Hepatocyte (in vitro differentiated cells): ENCODE data around the gene CCT3. TPM values are rescaled to one million over a fixed set of nuclear protein-coding genes. Genes with fewer than 3 reads are reported as not detected.
"Not testable (repeated sequence)": the region's sequence is repeated elsewhere in the genome, so short reads cannot be mapped to it uniquely, and the experiment has no call there.

ENCODE experiments used
- DNase-seq: peaks from one replicate; pipeline ENCODE4 v3.0.0-alpha.2; 2016; ENCODE audit warnings: low spot score
- H2AFZ ChIP-seq: fragments of 200-600 bp; sonication (generic); 2 replicates; pipeline ENCODE4 v1.6.0; 2016; ENCODE audit warnings: antibody characterized with exemption, mild to moderate bottlenecking
- H3K27ac ChIP-seq: fragments of 200-600 bp; sonication (generic); 2 replicates; pipeline ENCODE4 v1.5.1; 2016; ENCODE audit warnings: mild to moderate bottlenecking
- H3K27me3 ChIP-seq: fragments of 200-600 bp; sonication (generic); 2 replicates; pipeline ENCODE4 v1.6.1; 2016
- H3K36me3 ChIP-seq: fragments of 200-600 bp; sonication (generic); replicated peaks from 2 replicates; pipeline ENCODE4 v1.5.1; 2016; ENCODE audit warnings: low read depth; ENCODE audit not compliant: insufficient read depth
- H3K4me1 ChIP-seq: fragments of 200-600 bp; sonication (generic); 2 replicates; pipeline ENCODE4 v1.5.1; 2016; ENCODE audit warnings: mild to moderate bottlenecking, moderate library complexity; ENCODE audit not compliant: insufficient read depth
- H3K4me2 ChIP-seq: fragments of 200-600 bp; sonication (generic); 2 replicates; pipeline ENCODE4 v1.6.0; 2016
- H3K4me3 ChIP-seq: fragments of 200-600 bp; sonication (generic); 2 replicates; pipeline ENCODE4 v1.5.1; 2016; ENCODE audit warnings: mild to moderate bottlenecking
- H3K79me2 ChIP-seq: fragments of 200-600 bp; sonication (generic); 2 replicates; pipeline ENCODE4 v1.6.0; 2017; ENCODE audit warnings: mild to moderate bottlenecking
- H3K9me2 ChIP-seq: fragments of 200-600 bp; sonication (generic); replicated peaks from 2 replicates; pipeline ENCODE4 v1.6.0; 2017; ENCODE audit warnings: mild to moderate bottlenecking; ENCODE audit not compliant: insufficient read depth
- H3K9me3 ChIP-seq: fragments of 200-600 bp; sonication (generic); 2 replicates; pipeline ENCODE4 v1.5.1; 2016; ENCODE audit warnings: low read depth, mild to moderate bottlenecking
- H4K20me1 ChIP-seq: fragments of 200-600 bp; sonication (generic); 2 replicates; pipeline ENCODE4 v1.6.0; 2016; ENCODE audit warnings: mild to moderate bottlenecking; ENCODE audit not compliant: insufficient read depth, poor library complexity, severe bottlenecking
- EZH2 ChIP-seq: fragments of 200-600 bp; sonication (generic); IDR thresholded peaks from 2 replicates; pipeline ENCODE4 v1.6.1; 2016; ENCODE audit warnings: antibody characterized with exemption, mild to moderate bottlenecking, borderline replicate concordance
- EZH2phosphoT487 ChIP-seq: fragments of 200-600 bp; sonication (generic); IDR thresholded peaks from one replicate; pipeline ENCODE4 v1.6.1; 2018; ENCODE audit warnings: antibody characterized with exemption, mild to moderate bottlenecking, low read depth, moderate library complexity; ENCODE audit not compliant: unreplicated experiment, severe bottlenecking
- WGBS: methylation state at CpG from one replicate; pipeline ENCODE4 v1.1.6; 2016; ENCODE audit warnings: low lambda C conversion rate; ENCODE audit errors: missing lambda C conversion rate; 5-methylcytosine and 5-hydroxymethylcytosine counted together
- polyA plus RNA-seq: library from polyadenylated mRNA; unstranded; fragments of >200 nt; fragmentation: Nextera tagmentation; extraction: Ambion mirVana; gene quantifications from 2 replicates; pipeline ENCODE4 v1.2.1, GENCODE V29; 2016
- total RNA-seq: library from RNA; depleted of rRNA; stranded (reverse); fragments of >200 nt; gene quantifications from 2 replicates; pipeline ENCODE4 v1.2.3, GENCODE V29; 2014
- TF ChIP-seq, protein P1 (sequence below): fragments of 200-600 bp; sonication (generic); IDR thresholded peaks from 2 replicates; pipeline ENCODE4 v1.5.1; 2016; ENCODE audit warnings: antibody characterized with exemption, mild to moderate bottlenecking; ENCODE audit not compliant: poor library complexity

The CCT3 gene
- total and polyA plus RNA-seq, 2 experiments from 2014 or later: 212 to 251 TPM

DNA sequence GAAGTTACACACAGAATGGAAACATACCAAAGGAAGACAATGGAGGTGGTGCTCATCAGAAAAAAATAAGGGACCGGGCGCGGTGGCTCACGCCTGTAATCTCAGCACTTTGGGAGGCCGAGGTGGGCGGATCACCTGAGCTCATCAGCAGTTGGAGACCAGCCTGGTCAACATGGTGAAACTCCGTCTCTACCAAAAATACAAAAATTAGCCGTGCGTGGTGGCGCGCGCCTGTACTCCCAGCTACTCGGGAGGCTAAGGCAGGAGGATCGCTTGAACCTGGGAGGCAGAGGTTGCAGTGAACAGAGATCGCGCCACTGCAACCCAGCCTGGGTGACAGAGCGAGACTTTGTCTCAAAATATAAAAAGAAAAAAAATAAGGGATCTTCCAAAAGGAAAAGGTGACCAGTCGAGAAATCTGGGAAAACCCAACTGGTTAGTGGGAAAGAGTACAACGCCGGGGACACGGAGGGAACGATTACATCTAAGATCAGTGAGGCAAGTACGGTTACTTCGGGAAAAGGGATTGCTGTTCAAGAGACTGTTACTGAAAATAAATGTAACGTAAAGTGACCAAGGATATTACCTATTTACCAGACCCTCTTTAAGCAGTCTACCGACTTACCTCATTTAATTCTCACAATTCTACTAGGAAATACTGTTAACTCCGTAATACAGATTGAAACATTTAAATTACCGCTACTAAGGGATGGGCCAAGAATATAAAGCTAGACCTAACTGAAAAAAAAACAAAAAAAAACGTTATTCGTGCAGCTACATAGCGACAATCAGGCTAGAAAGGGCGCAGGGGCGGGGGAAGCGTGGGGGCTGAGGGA is 822 bp downstream of the CCT3 start:
- no peak for DNase-seq
- WGBS: 29% methylated on average over 34 of the region's 34 CpGs
- H3K27me3 ChIP-seq: no peaks in the 10 kb centered on the region
- H3K4me2 ChIP-seq: peak overlapping the region; percentile 79
- TF ChIP-seq EZH2 (no peak), EZH2phosphoT487 (no peak)
- TF ChIP-seq, protein P1, sequence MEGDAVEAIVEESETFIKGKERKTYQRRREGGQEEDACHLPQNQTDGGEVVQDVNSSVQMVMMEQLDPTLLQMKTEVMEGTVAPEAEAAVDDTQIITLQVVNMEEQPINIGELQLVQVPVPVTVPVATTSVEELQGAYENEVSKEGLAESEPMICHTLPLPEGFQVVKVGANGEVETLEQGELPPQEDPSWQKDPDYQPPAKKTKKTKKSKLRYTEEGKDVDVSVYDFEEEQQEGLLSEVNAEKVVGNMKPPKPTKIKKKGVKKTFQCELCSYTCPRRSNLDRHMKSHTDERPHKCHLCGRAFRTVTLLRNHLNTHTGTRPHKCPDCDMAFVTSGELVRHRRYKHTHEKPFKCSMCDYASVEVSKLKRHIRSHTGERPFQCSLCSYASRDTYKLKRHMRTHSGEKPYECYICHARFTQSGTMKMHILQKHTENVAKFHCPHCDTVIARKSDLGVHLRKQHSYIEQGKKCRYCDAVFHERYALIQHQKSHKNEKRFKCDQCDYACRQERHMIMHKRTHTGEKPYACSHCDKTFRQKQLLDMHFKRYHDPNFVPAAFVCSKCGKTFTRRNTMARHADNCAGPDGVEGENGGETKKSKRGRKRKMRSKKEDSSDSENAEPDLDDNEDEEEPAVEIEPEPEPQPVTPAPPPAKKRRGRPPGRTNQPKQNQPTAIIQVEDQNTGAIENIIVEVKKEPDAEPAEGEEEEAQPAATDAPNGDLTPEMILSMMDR: no peak
- H3K79me2 ChIP-seq: peaks cover 43% of the 10 kb centered on the region
- H2AFZ ChIP-seq: peak overlapping the region; percentile 34
- no peaks in the 10 kb centered on the region for H3K9me3 ChIP-seq
- peak overlapping the region; percentile 49 for H3K27ac ChIP-seq
- H3K4me3 ChIP-seq: peak overlapping the region; percentile 52
- no peaks in the 10 kb centered on the region for H3K9me2 ChIP-seq
- H4K20me1 ChIP-seq: peaks cover 9% of the 10 kb centered on the region
- H3K4me1 ChIP-seq: peaks cover 7% of the 10 kb centered on the region
- peaks cover 4% of the 10 kb centered on the region for H3K36me3 ChIP-seq

DNA sequence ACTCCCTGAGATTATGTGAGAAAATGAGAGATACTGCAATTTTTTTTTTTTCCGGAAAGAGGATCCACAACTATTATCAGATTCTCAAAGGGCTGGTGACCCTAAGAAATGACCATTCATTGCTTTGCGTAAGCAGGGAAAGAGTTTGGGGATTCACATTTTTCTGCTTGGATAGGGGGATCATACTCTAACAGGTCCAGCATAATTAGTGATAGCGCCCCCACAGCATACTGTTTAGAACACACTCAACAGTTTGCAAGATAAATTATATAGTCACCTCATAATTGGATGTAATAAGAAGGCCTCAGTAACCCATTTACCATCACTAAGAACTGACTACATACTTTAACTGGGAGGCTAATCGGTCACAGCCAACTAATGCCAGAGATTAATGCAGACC is 1.9 kb downstream of the CCT3 start:
- Histone ChIP-seq H3K4me1 (peaks cover 7% of the 10 kb centered on the region), H3K79me2 (peaks cover 45% of the 10 kb centered on the region), H3K27me3 (no peaks in the 10 kb centered on the region), H3K36me3 (peaks cover 4% of the 10 kb centered on the region), H2AFZ (no peak overlapping the region), H3K9me3 (no peaks in the 10 kb centered on the region), H3K9me2 (no peaks in the 10 kb centered on the region), H4K20me1 (peaks cover 9% of the 10 kb centered on the region), H3K4me3 (no peak overlapping the region), H3K4me2 (peak overlapping the region; percentile 79), H3K27ac (no peak overlapping the region)
- TF ChIP-seq EZH2phosphoT487: no peak
- TF ChIP-seq, protein P1: peak; percentile 18
- DNase-seq: no peak
- 75% methylated on average over 4 of the region's 4 CpGs for WGBS

DNA sequence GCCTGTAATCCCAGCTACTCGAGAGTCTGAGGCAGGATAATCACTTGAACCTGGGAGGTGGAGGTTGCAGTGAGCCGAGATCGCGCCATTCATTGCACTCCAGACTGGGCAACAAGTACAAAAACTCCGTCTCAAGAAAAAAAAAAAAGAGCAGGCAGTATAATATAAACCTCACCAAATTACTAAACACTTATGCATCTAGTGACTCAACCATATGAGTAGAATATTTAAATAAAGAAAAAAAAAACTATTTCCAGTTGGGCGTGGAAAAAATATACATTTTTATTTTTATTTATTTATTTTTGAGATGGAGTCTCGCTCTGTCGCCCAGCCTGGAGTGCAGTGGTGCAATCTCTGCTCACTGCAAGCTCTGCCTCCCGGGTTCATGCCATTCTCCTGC is 14.9 kb downstream of the CCT3 start:
- not testable (repeated sequence) for H3K27me3 ChIP-seq, DNase-seq, H3K4me2 ChIP-seq, H3K9me3 ChIP-seq, H4K20me1 ChIP-seq, H3K79me2 ChIP-seq, H3K4me1 ChIP-seq, H3K9me2 ChIP-seq, H3K4me3 ChIP-seq, H2AFZ ChIP-seq, H3K36me3 ChIP-seq, H3K27ac ChIP-seq
- WGBS: 99% methylated on average over 9 of the region's 9 CpGs

DNA sequence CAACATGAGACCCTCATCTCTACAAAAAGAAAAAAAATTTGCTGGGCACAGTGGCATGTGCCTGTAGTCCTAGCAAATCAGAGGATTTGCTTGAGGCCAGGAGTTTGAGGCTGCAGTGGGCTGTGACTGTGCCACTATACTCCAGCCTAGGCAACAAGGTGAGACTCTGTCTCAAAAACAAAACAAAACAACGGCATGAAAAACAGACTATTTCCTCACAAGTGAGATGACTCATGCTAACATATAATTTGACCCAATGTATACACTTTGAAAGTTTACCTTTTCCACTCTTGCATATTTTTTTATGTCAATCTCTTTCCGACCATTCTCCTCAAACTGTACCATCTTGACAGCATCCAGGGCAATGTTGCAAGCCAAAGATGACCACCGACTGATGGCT is 17.5 kb downstream of the CCT3 start:
- H3K4me2 ChIP-seq: no peak overlapping the region
- H4K20me1 ChIP-seq: no peaks in the 10 kb centered on the region
- 91% methylated on average over 3 of the region's 3 CpGs for WGBS
- no peak overlapping the region for H3K27ac ChIP-seq
- H3K4me1 ChIP-seq: no peaks in the 10 kb centered on the region
- H3K27me3 ChIP-seq: no peaks in the 10 kb centered on the region
- no peak overlapping the region for H3K4me3 ChIP-seq
- no peaks in the 10 kb centered on the region for H3K9me3 ChIP-seq
- peaks cover 5% of the 10 kb centered on the region for H3K36me3 ChIP-seq
- H2AFZ ChIP-seq: no peak overlapping the region
- no peaks in the 10 kb centered on the region for H3K9me2 ChIP-seq
- DNase-seq: no peak
- TF ChIP-seq EZH2phosphoT487 (no peak), EZH2 (no peak)
- TF ChIP-seq, protein P1: no peak
- peaks cover 9% of the 10 kb centered on the region for H3K79me2 ChIP-seq
